ENCODE measurements around the gene SCYL2. TPM values are rescaled to one million over a fixed set of nuclear protein-coding genes. Genes with fewer than 3 reads are reported as not detected.

Gene SCYL2
- total RNA-seq, 4 donors from 2014 or later = 28.9 to 44.9 (median 33.3) TPM

GRCh38 chr12:100326208-100326607, 59.2 kb downstream of the SCYL2 start:
- Histone ChIP-seq H3K4me1 (no peaks in the 10 kb centered on the region), H3K4me3 (no peak overlapping the region), H3K27me3 (no peaks in the 10 kb centered on the region), H3K27ac (no peak overlapping the region), H3K9me3 (no peaks in the 10 kb centered on the region), H3K36me3 (peaks cover 0 to 16% of the 10 kb centered on the region in 2 donors)
- DNase-seq = no peak
- in situ Hi-C loops (cut with MboI; ENCODE audit: low sequenced_read_pairs in 4 of 4) (no loop called here), intact Hi-C loops (cut with DNase I; ENCODE audit: low total_unique reads) (no loop called here)
- TF ChIP-seq POLR2A (IDR thresholded peaks at IDR 0.05) (no peak), CTCF (IDR thresholded peaks at IDR 0.05 in 4 of 5, conservative IDR thresholded peaks at IDR 0.05 in 1 of 5) (no peak)
- no peak for ATAC-seq

GRCh38 chr12:100329800-100330199, 62.8 kb downstream of the SCYL2 start:
- DNase-seq = no peak
- Histone ChIP-seq H3K27ac (no peak overlapping the region), H3K36me3 (peaks cover 0 to 12% of the 10 kb centered on the region in 2 donors), H3K9me3 (no peaks in the 10 kb centered on the region), H3K27me3 (no peaks in the 10 kb centered on the region), H3K4me1 (peaks cover 0 to 5% of the 10 kb centered on the region in 2 donors), H3K4me3 (no peak overlapping the region)
- in situ Hi-C loops (cut with MboI; ENCODE audit: low sequenced_read_pairs in 4 of 4) (no loop called here), intact Hi-C loops (cut with DNase I; ENCODE audit: low total_unique reads) (no loop called here)
- TF ChIP-seq CTCF (IDR thresholded peaks at IDR 0.05 in 4 of 5, conservative IDR thresholded peaks at IDR 0.05 in 1 of 5) = no peak
- TF ChIP-seq POLR2A (IDR thresholded peaks at IDR 0.05) = no peak
- ATAC-seq = no peak

GRCh38 chr12:100331871-100332270, 64.9 kb downstream of the SCYL2 start:
- no peaks in the 10 kb centered on the region for H3K9me3 ChIP-seq
- intact Hi-C loops (cut with DNase I; ENCODE audit: low total_unique reads) = no loop called here
- H3K4me3 ChIP-seq = no peak overlapping the region
- TF ChIP-seq POLR2A (IDR thresholded peaks at IDR 0.05) = no peak
- TF ChIP-seq CTCF (IDR thresholded peaks at IDR 0.05 in 4 of 5, conservative IDR thresholded peaks at IDR 0.05 in 1 of 5) = no peak
- DNase-seq = no peak
- no peaks in the 10 kb centered on the region for H3K27me3 ChIP-seq
- in situ Hi-C loops (cut with MboI; ENCODE audit: low sequenced_read_pairs in 4 of 4) = no loop called here
- H3K27ac ChIP-seq = no peak overlapping the region
- peaks cover 0 to 21% of the 10 kb centered on the region in 2 donors for H3K36me3 ChIP-seq
- peaks cover 0 to 5% of the 10 kb centered on the region in 2 donors for H3K4me1 ChIP-seq
- ATAC-seq = no peak

- no peak for TF ChIP-seq CTCF (IDR thresholded peaks at IDR 0.05 in 4 of 5, conservative IDR thresholded peaks at IDR 0.05 in 1 of 5)
- TF ChIP-seq POLR2A (IDR thresholded peaks at IDR 0.05) = no peak
- intact Hi-C loops (cut with DNase I; ENCODE audit: low total_unique reads) = no loop called here
- Histone ChIP-seq H3K27ac (no peak overlapping the region), H3K27me3 (no peaks in the 10 kb centered on the region), H3K36me3 (peaks cover 0 to 17% of the 10 kb centered on the region in 2 donors), H3K4me3 (no peak overlapping the region), H3K4me1 (peaks cover 0 to 8% of the 10 kb centered on the region in 2 donors), H3K9me3 (no peaks in the 10 kb centered on the region)
- in situ Hi-C loops (cut with MboI; ENCODE audit: low sequenced_read_pairs in 4 of 4) = no loop called here
- ATAC-seq (no peak), DNase-seq (no peak)
Observed at GRCh38 chr12:100332852-100333251, 65.9 kb downstream of the SCYL2 start.

- Histone ChIP-seq H3K27ac (no peak overlapping the region), H3K27me3 (no peaks in the 10 kb centered on the region), H3K9me3 (no peaks in the 10 kb centered on the region), H3K36me3 (peaks cover 0 to 28% of the 10 kb centered on the region in 2 donors), H3K4me1 (peaks cover 0 to 3% of the 10 kb centered on the region in 2 donors), H3K4me3 (no peak overlapping the region)
- intact Hi-C loops (cut with DNase I; ENCODE audit: low total_unique reads) (no loop called here), in situ Hi-C loops (cut with MboI; ENCODE audit: low sequenced_read_pairs in 4 of 4) (no loop called here)
- DNase-seq = no peak
- ATAC-seq = no peak
- TF ChIP-seq POLR2A (IDR thresholded peaks at IDR 0.05) = no peak
- TF ChIP-seq CTCF (IDR thresholded peaks at IDR 0.05 in 4 of 5, conservative IDR thresholded peaks at IDR 0.05 in 1 of 5) = no peak
Observed at GRCh38 chr12:100337299-100337698, 70.3 kb downstream of the SCYL2 start.

All from gastrocnemius medialis (tissue), 4 donors.